PC-3 (cell line): Measurements from ENCODE around the gene PDZD2. TPM values are rescaled to one million over a fixed set of nuclear protein-coding genes. Genes with fewer than 3 reads are reported as not detected.

Experiments used
- ATAC-seq: fragments of 200-7000 bp; cut with Tn5 transposase; 2 replicates; pipeline ENCODE4 v1.9.1; 2020; ENCODE audit warnings: mild to moderate bottlenecking, moderate library complexity
- BruUV-seq: library from RNA; stranded (reverse); fragments of 400-500 nt; replicated peaks from 2 replicates; lab custom pipeline; 2021; lab: Mats Ljungman, UMichigan
- CTCF ChIA-PET: fragments of 300-600 bp; sonication (Branson Sonifier 250); formaldehyde crosslinking; loops from one replicate; lab custom pipeline; 2022; ENCODE audit warnings: antibody characterized with exemption; lab: Charles Lee
- POLR2A ChIA-PET: fragments of 300-600 bp; sonication (Branson Sonifier 250); formaldehyde crosslinking; loops from one replicate; lab custom pipeline; 2022; ENCODE audit warnings: antibody characterized with exemption; ENCODE audit not compliant: unreplicated experiment; lab: Charles Lee
- DNase-seq: peaks from one replicate; pipeline ENCODE4 v3.0.0-alpha.2; 2015
- H2AFZ ChIP-seq: fragments of 300-600 bp; sonication (generic); 2 replicates; pipeline ENCODE4 v1.6.0; 2016; ENCODE audit warnings: antibody characterized with exemption, low read length
- H3F3A ChIP-seq: fragments of 300-600 bp; sonication (generic); one replicate; pipeline ENCODE4 v1.6.0; 2017; ENCODE audit warnings: antibody characterized with exemption, low read length, control low read depth, mild to moderate bottlenecking; ENCODE audit not compliant: unreplicated experiment
- H3K27ac ChIP-seq: fragments of 300-600 bp; sonication (generic); 2 replicates; pipeline ENCODE4 v1.5.1; 2016; ENCODE audit warnings: mild to moderate bottlenecking, low read length
- H3K27me3 ChIP-seq: fragments of 300-600 bp; sonication (generic); 2 replicates; pipeline ENCODE4 v1.6.1; 2016; ENCODE audit warnings: low read length, mixed read lengths
- H3K36me3 ChIP-seq: fragments of 300-600 bp; sonication (generic); 2 replicates; pipeline ENCODE4 v1.6.1; 2016; ENCODE audit warnings: low read depth, mixed run types, low read length, mixed read lengths
- H3K4me1 ChIP-seq: fragments of 300-600 bp; sonication (generic); 2 replicates; pipeline ENCODE4 v1.5.1; 2016; ENCODE audit warnings: low read length; ENCODE audit not compliant: insufficient read depth
- H3K4me2 ChIP-seq: fragments of 300-600 bp; sonication (generic); 2 replicates; pipeline ENCODE4 v1.6.0; 2016; ENCODE audit warnings: low read length
- H3K4me3 ChIP-seq: fragments of 300-600 bp; sonication (generic); 2 replicates; pipeline ENCODE4 v1.5.1; 2016; ENCODE audit warnings: mild to moderate bottlenecking, low read length, mixed read lengths
- H3K79me2 ChIP-seq: fragments of 300-600 bp; sonication (generic); 2 replicates; pipeline ENCODE4 v1.6.1; 2017; ENCODE audit warnings: low read length, mixed read lengths
- H3K9ac ChIP-seq: fragments of 300-600 bp; sonication (generic); 2 replicates; pipeline ENCODE4 v1.6.0; 2016; ENCODE audit warnings: mild to moderate bottlenecking, low read length
- H3K9me2 ChIP-seq: fragments of 300-600 bp; sonication (generic); replicated peaks from 2 replicates; pipeline ENCODE4 v1.6.1; 2016; ENCODE audit warnings: mixed run types, low read length, mixed read lengths
- H3K9me3 ChIP-seq: fragments of 300-600 bp; sonication (generic); 2 replicates; pipeline ENCODE4 v1.6.1; 2016; ENCODE audit warnings: low read length, mixed read lengths
- H4K20me1 ChIP-seq: fragments of 300-600 bp; sonication (generic); 2 replicates; pipeline ENCODE4 v1.6.1; 2016; ENCODE audit warnings: low read length, mixed read lengths
- EZH2 ChIP-seq: fragments of 300-600 bp; sonication (generic); IDR thresholded peaks from one replicate; pipeline ENCODE4 v1.6.1; 2017; ENCODE audit warnings: antibody characterized with exemption, mild to moderate bottlenecking, low read length; ENCODE audit not compliant: unreplicated experiment
- EZH2phosphoT487 ChIP-seq: fragments of 300-600 bp; sonication (generic); IDR thresholded peaks from 2 replicates; pipeline ENCODE4 v1.6.1; 2018; ENCODE audit warnings: mild to moderate bottlenecking, antibody characterized with exemption, low read length, borderline replicate concordance
- intact Hi-C: fragments of 100-400 bp; cut with micrococcal nuclease; formaldehyde crosslinking; loops from 2 replicates; pipeline ENCODE4 v1.9.0; 2023
- total RNA-seq: library from RNA; depleted of rRNA; stranded (reverse); fragments of >200 nt; gene quantifications from 2 replicates; pipeline ENCODE4 v1.2.3, GENCODE V29; 2014
- TF ChIP-seq, protein P1 (sequence below): fragments of 300-600 bp; sonication (generic); conservative IDR thresholded peaks from 2 replicates; pipeline ENCODE4 v1.5.1; 2017; ENCODE audit warnings: antibody characterized with exemption, low read depth, mild to moderate bottlenecking, low read length

Gene PDZD2
- total RNA-seq, 1 experiment from 2014 or later, result 2.0 TPM

DNA sequence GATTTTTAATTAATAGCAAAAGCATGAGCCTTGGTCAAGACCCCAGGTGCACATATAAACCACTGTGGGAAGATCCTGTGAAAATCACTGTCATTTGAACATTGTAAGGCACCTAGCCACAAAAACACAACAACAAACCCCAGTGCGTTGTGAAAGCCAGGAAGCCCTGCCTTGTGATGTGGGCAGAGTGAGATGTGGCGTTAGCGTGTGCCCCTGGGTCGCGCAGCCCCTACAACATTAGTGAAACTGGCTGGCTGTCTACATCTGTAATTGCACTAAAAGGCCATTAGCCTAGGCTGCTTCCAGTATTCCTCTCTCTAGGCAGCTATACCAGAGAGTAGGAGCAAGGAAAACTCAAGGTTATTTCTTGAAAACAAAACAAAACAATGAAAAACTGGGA, 21.1 kb upstream of the PDZD2 start:
- TF ChIP-seq EZH2 (no peak), EZH2phosphoT487 (no peak)
- TF ChIP-seq, protein P1, sequence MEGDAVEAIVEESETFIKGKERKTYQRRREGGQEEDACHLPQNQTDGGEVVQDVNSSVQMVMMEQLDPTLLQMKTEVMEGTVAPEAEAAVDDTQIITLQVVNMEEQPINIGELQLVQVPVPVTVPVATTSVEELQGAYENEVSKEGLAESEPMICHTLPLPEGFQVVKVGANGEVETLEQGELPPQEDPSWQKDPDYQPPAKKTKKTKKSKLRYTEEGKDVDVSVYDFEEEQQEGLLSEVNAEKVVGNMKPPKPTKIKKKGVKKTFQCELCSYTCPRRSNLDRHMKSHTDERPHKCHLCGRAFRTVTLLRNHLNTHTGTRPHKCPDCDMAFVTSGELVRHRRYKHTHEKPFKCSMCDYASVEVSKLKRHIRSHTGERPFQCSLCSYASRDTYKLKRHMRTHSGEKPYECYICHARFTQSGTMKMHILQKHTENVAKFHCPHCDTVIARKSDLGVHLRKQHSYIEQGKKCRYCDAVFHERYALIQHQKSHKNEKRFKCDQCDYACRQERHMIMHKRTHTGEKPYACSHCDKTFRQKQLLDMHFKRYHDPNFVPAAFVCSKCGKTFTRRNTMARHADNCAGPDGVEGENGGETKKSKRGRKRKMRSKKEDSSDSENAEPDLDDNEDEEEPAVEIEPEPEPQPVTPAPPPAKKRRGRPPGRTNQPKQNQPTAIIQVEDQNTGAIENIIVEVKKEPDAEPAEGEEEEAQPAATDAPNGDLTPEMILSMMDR, result no peak
- no peaks in the 10 kb centered on the region for H3K36me3 ChIP-seq
- no peak overlapping the region for H2AFZ ChIP-seq
- H3K79me2 ChIP-seq, result no peaks in the 10 kb centered on the region
- no peaks in the 10 kb centered on the region for H3K9me3 ChIP-seq
- H3K9me2 ChIP-seq, result no peaks in the 10 kb centered on the region
- H3K27me3 ChIP-seq, result peaks cover 3% of the 10 kb centered on the region
- intact Hi-C loops, result no loop called here
- BruUV-seq, result no TSS peak
- CTCF ChIA-PET, result no interaction called here
- H3K27ac ChIP-seq, result no peak overlapping the region
- H3K4me1 ChIP-seq, result peaks cover 11% of the 10 kb centered on the region
- no peak overlapping the region for H3K4me2 ChIP-seq
- ATAC-seq, result no peak
- H3K4me3 ChIP-seq, result no peak overlapping the region
- no peaks in the 10 kb centered on the region for H4K20me1 ChIP-seq
- DNase-seq, result no peak
- POLR2A ChIA-PET, result no interaction called here
- H3K9ac ChIP-seq, result no peak overlapping the region
- no peaks in the 10 kb centered on the region for H3F3A ChIP-seq

DNA sequence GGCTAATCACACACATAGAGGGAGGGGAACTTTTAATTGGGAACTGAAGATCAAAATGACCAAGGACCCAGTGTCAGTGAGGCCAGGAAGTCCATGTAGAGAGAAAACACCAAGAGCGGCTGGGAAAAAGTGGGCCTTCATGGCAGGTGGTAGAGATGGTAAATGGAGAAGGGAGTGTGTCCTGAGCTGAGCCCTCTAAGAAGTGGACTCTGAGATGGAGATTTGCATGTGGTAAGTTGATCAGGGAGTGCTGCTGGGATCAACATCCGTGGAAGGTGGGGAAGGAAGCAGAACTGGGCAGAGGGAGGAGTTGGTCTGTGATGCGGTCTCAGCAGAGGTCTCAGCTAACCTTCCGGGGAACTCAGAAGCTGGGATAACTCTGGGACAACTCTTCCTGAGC, 18.9 kb upstream of the PDZD2 start:
- Histone ChIP-seq H4K20me1 (no peaks in the 10 kb centered on the region), H3K4me3 (no peak overlapping the region), H3K9me2 (no peaks in the 10 kb centered on the region), H2AFZ (no peak overlapping the region), H3K79me2 (no peaks in the 10 kb centered on the region), H3K27ac (no peak overlapping the region), H3K27me3 (peaks cover 10% of the 10 kb centered on the region), H3K36me3 (no peaks in the 10 kb centered on the region), H3K9ac (no peak overlapping the region), H3K4me1 (no peaks in the 10 kb centered on the region), H3K9me3 (no peaks in the 10 kb centered on the region), H3K4me2 (no peak overlapping the region), H3F3A (no peaks in the 10 kb centered on the region)
- TF ChIP-seq EZH2phosphoT487 (no peak), EZH2 (no peak)
- TF ChIP-seq, protein P1, result no peak
- ChIA-PET CTCF (no interaction called here), POLR2A (no interaction called here)
- intact Hi-C loops, result no loop called here
- DNase-seq (no peak), ATAC-seq (no peak)
- no TSS peak for BruUV-seq

DNA sequence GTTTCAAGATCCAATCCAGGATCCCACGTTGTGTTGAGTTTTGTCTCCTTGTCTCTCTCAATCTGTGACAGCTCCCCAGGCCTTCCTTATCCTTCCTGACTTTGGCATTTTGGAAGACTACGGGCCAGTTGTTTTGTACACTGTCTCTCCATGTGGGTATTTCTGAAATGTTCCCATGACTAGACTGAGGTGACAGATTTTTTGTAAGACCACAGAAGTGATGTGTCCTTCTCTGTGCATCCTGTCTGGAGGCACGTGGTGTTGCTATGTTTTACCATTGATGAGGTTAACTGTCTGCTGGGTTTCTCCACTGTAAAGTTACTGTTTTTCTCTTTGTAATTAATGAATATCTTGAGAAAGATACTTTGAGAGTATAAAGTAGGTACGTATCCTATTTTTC, 15.7 kb upstream of the PDZD2 start:
- Histone ChIP-seq H3F3A (no peaks in the 10 kb centered on the region), H3K27me3 (peaks cover 10% of the 10 kb centered on the region)
- intact Hi-C loops, result no loop called here

More for the DNA sequence above, 15.7 kb upstream of the PDZD2 start:
- no peaks in the 10 kb centered on the region for H3K79me2 ChIP-seq
- ATAC-seq, result no peak
- CTCF ChIA-PET, result no interaction called here
- no peak overlapping the region for H2AFZ ChIP-seq
- H3K4me3 ChIP-seq, result no peak overlapping the region
- H3K9me2 ChIP-seq, result no peaks in the 10 kb centered on the region
- no peak overlapping the region for H3K4me2 ChIP-seq
- no peak overlapping the region for H3K9ac ChIP-seq
- no TSS peak for BruUV-seq
- no peak overlapping the region for H3K27ac ChIP-seq
- H4K20me1 ChIP-seq, result no peaks in the 10 kb centered on the region
- POLR2A ChIA-PET, result no interaction called here
- TF ChIP-seq EZH2phosphoT487 (no peak), EZH2 (no peak)
- TF ChIP-seq, protein P1, result no peak
- no peaks in the 10 kb centered on the region for H3K36me3 ChIP-seq
- no peaks in the 10 kb centered on the region for H3K9me3 ChIP-seq
- no peak for DNase-seq
- H3K4me1 ChIP-seq, result peaks cover 6% of the 10 kb centered on the region
